Adrenal gland (tissue), 5 donors: Measurements from ENCODE around the gene PARP11.

Source experiments
- CTCF ChIP-seq, 6 experiments: fragments of 450-650 bp in 4 of 6; fragments of 200-600 bp in 2 of 6; sonication (generic) in 1 of 6; IDR thresholded peaks; 1 replicate in 5 of 6; 2 replicates in 1 of 6; pipeline versions ENCODE4 v1.5.1 to v1.8.0; 2016 to 2021; ENCODE audit warnings: antibody characterized with exemption in 6 of 6, mild to moderate bottlenecking in 2 of 6, moderate library complexity in 1 of 6
- POLR2A ChIP-seq, 2 donors: fragments of 450-650 bp; IDR thresholded peaks; one replicate each; pipeline ENCODE4 v1.6.1; 2017; ENCODE audit warnings: antibody characterized with exemption in 2 of 2, mild to moderate bottlenecking in 2 of 2, moderate library complexity in 1 of 2
- donor health status: DM: no; HTN: no; CAD: no.

GRCh38 chr12:3902921-3903320, 29.7 kb upstream of the PARP11 start:
- no peak for TF ChIP-seq CTCF (IDR thresholded peaks at IDR 0.05)
- TF ChIP-seq POLR2A (IDR thresholded peaks at IDR 0.05), result no peak
